PC-3 (cell line): ENCODE results near the gene TAB3. TPM values are rescaled to one million over a fixed set of nuclear protein-coding genes. Genes with fewer than 3 reads are reported as not detected.

ENCODE experiments used
- ATAC-seq: fragments of 200-7000 bp; cut with Tn5 transposase; 2 replicates; pipeline ENCODE4 v1.9.1; 2020; ENCODE audit warnings: mild to moderate bottlenecking, moderate library complexity
- BruUV-seq: library from RNA; stranded (reverse); fragments of 400-500 nt; replicated peaks from 2 replicates; lab custom pipeline; 2021; lab: Mats Ljungman, UMichigan
- CTCF ChIA-PET: fragments of 300-600 bp; sonication (Branson Sonifier 250); formaldehyde crosslinking; loops from one replicate; lab custom pipeline; 2022; ENCODE audit warnings: antibody characterized with exemption; lab: Charles Lee
- POLR2A ChIA-PET: fragments of 300-600 bp; sonication (Branson Sonifier 250); formaldehyde crosslinking; loops from one replicate; lab custom pipeline; 2022; ENCODE audit warnings: antibody characterized with exemption; ENCODE audit not compliant: unreplicated experiment; lab: Charles Lee
- DNase-seq: peaks from one replicate; pipeline ENCODE4 v3.0.0-alpha.2; 2015
- H2AFZ ChIP-seq: fragments of 300-600 bp; sonication (generic); 2 replicates; pipeline ENCODE4 v1.6.0; 2016; ENCODE audit warnings: antibody characterized with exemption, low read length
- H3F3A ChIP-seq: fragments of 300-600 bp; sonication (generic); one replicate; pipeline ENCODE4 v1.6.0; 2017; ENCODE audit warnings: antibody characterized with exemption, low read length, control low read depth, mild to moderate bottlenecking; ENCODE audit not compliant: unreplicated experiment
- H3K27ac ChIP-seq: fragments of 300-600 bp; sonication (generic); 2 replicates; pipeline ENCODE4 v1.5.1; 2016; ENCODE audit warnings: mild to moderate bottlenecking, low read length
- H3K27me3 ChIP-seq: fragments of 300-600 bp; sonication (generic); 2 replicates; pipeline ENCODE4 v1.6.1; 2016; ENCODE audit warnings: low read length, mixed read lengths
- H3K36me3 ChIP-seq: fragments of 300-600 bp; sonication (generic); 2 replicates; pipeline ENCODE4 v1.6.1; 2016; ENCODE audit warnings: low read depth, mixed run types, low read length, mixed read lengths
- H3K4me1 ChIP-seq: fragments of 300-600 bp; sonication (generic); 2 replicates; pipeline ENCODE4 v1.5.1; 2016; ENCODE audit warnings: low read length; ENCODE audit not compliant: insufficient read depth
- H3K4me2 ChIP-seq: fragments of 300-600 bp; sonication (generic); 2 replicates; pipeline ENCODE4 v1.6.0; 2016; ENCODE audit warnings: low read length
- H3K4me3 ChIP-seq: fragments of 300-600 bp; sonication (generic); 2 replicates; pipeline ENCODE4 v1.5.1; 2016; ENCODE audit warnings: mild to moderate bottlenecking, low read length, mixed read lengths
- H3K79me2 ChIP-seq: fragments of 300-600 bp; sonication (generic); 2 replicates; pipeline ENCODE4 v1.6.1; 2017; ENCODE audit warnings: low read length, mixed read lengths
- H3K9ac ChIP-seq: fragments of 300-600 bp; sonication (generic); 2 replicates; pipeline ENCODE4 v1.6.0; 2016; ENCODE audit warnings: mild to moderate bottlenecking, low read length
- H3K9me2 ChIP-seq: fragments of 300-600 bp; sonication (generic); replicated peaks from 2 replicates; pipeline ENCODE4 v1.6.1; 2016; ENCODE audit warnings: mixed run types, low read length, mixed read lengths
- H3K9me3 ChIP-seq: fragments of 300-600 bp; sonication (generic); 2 replicates; pipeline ENCODE4 v1.6.1; 2016; ENCODE audit warnings: low read length, mixed read lengths
- H4K20me1 ChIP-seq: fragments of 300-600 bp; sonication (generic); 2 replicates; pipeline ENCODE4 v1.6.1; 2016; ENCODE audit warnings: low read length, mixed read lengths
- CTCF ChIP-seq: fragments of 300-600 bp; sonication (generic); conservative IDR thresholded peaks from 2 replicates; pipeline ENCODE4 v1.5.1; 2017; ENCODE audit warnings: antibody characterized with exemption, low read depth, mild to moderate bottlenecking, low read length
- EZH2 ChIP-seq: fragments of 300-600 bp; sonication (generic); IDR thresholded peaks from one replicate; pipeline ENCODE4 v1.6.1; 2017; ENCODE audit warnings: antibody characterized with exemption, mild to moderate bottlenecking, low read length; ENCODE audit not compliant: unreplicated experiment
- EZH2phosphoT487 ChIP-seq: fragments of 300-600 bp; sonication (generic); IDR thresholded peaks from 2 replicates; pipeline ENCODE4 v1.6.1; 2018; ENCODE audit warnings: mild to moderate bottlenecking, antibody characterized with exemption, low read length, borderline replicate concordance
- intact Hi-C: fragments of 100-400 bp; cut with micrococcal nuclease; formaldehyde crosslinking; loops from 2 replicates; pipeline ENCODE4 v1.9.0; 2023
- total RNA-seq: library from RNA; depleted of rRNA; stranded (reverse); fragments of >200 nt; gene quantifications from 2 replicates; pipeline ENCODE4 v1.2.3, GENCODE V29; 2014

The TAB3 gene
- total RNA-seq, 1 experiment from 2014 or later, result 18.6 TPM

- no peaks in the 10 kb centered on the region for H3F3A ChIP-seq
- intact Hi-C loops, result loop anchor here (10.0 kb wide), 1 partner anchor 225 kb away; the partner anchor contains the start of gene GK
- no peak overlapping the region for H3K27ac ChIP-seq
- ChIA-PET CTCF (no interaction called here), POLR2A (no interaction called here)
- H3K36me3 ChIP-seq, result no peaks in the 10 kb centered on the region
- no peaks in the 10 kb centered on the region for H3K9me2 ChIP-seq
- no peak overlapping the region for H2AFZ ChIP-seq
- BruUV-seq, result no TSS peak
- ATAC-seq (no peak), DNase-seq (peak; percentile 54)
- 0 out of 2 replicates have a peak, but pooled peaks cover 5% of the 10 kb centered on the region for H4K20me1 ChIP-seq
- H3K4me3 ChIP-seq, result no peak overlapping the region
- H3K79me2 ChIP-seq, result peaks cover 97% of the 10 kb centered on the region
- H3K27me3 ChIP-seq, result no peaks in the 10 kb centered on the region
- TF ChIP-seq CTCF (no peak), EZH2 (no peak), EZH2phosphoT487 (no peak)
- no peak overlapping the region for H3K9ac ChIP-seq
- H3K4me2 ChIP-seq, result peak overlapping the region; percentile 58
- H3K9me3 ChIP-seq, result no peaks in the 10 kb centered on the region
- H3K4me1 ChIP-seq, result peaks cover 34% of the 10 kb centered on the region
Measured at GRCh38 chrX:30880058-30880457, 9.0 kb downstream of the TAB3 start.

- no peak for TF ChIP-seq EZH2phosphoT487
- TF ChIP-seq CTCF, result no peak
- TF ChIP-seq EZH2, result no peak
- Histone ChIP-seq H3K27me3 (no peaks in the 10 kb centered on the region), H4K20me1 (0 out of 2 replicates have a peak, but pooled peaks cover 5% of the 10 kb centered on the region), H3K79me2 (peaks cover 80% of the 10 kb centered on the region), H3K9me3 (no peaks in the 10 kb centered on the region), H3K4me2 (peak overlapping the region; percentile 77), H3K4me3 (no peak overlapping the region), H3K4me1 (peaks cover 40% of the 10 kb centered on the region), H3K36me3 (no peaks in the 10 kb centered on the region), H3K9ac (no peak overlapping the region), H3K27ac (peak overlapping the region; percentile 56), H2AFZ (no peak overlapping the region), H3K9me2 (no peaks in the 10 kb centered on the region), H3F3A (no peaks in the 10 kb centered on the region)
- no peak for DNase-seq
- no TSS peak for BruUV-seq
- intact Hi-C loops, result no loop called here
- CTCF ChIA-PET, result no interaction called here
- POLR2A ChIA-PET, result no interaction called here
- no peak for ATAC-seq
Measured at GRCh38 chrX:30876367-30876766, 12.7 kb downstream of the TAB3 start.

GRCh38 chrX:30875957-30876356, 13.1 kb downstream of the TAB3 start:
- Histone ChIP-seq H3K9ac (no peak overlapping the region), H3K27me3 (no peaks in the 10 kb centered on the region), H3K4me3 (0 out of 2 replicates have a peak overlapping the region, but pooled peaks have one; percentile 18), H2AFZ (no peak overlapping the region), H3K9me2 (no peaks in the 10 kb centered on the region), H4K20me1 (0 out of 2 replicates have a peak, but pooled peaks cover 5% of the 10 kb centered on the region), H3K27ac (peak overlapping the region; percentile 56), H3K4me1 (peaks cover 40% of the 10 kb centered on the region), H3K79me2 (peaks cover 75% of the 10 kb centered on the region), H3K36me3 (no peaks in the 10 kb centered on the region), H3K4me2 (peak overlapping the region; percentile 77), H3K9me3 (no peaks in the 10 kb centered on the region), H3F3A (no peaks in the 10 kb centered on the region)
- DNase-seq (peak; percentile 82), ATAC-seq (peak; percentile 77)
- POLR2A ChIA-PET, result interaction anchor here (0.6 kb wide), 1 partner anchor 37 kb away, joined by 3 read pairs; no protein-coding TSS in a partner anchor
- intact Hi-C loops, result no loop called here
- CTCF ChIA-PET, result no interaction called here
- TF ChIP-seq EZH2, result no peak
- no peak for TF ChIP-seq CTCF
- no peak for TF ChIP-seq EZH2phosphoT487
- BruUV-seq, result no TSS peak
